ENCODE data around the gene NAA38. TPM values are rescaled to one million over a fixed set of nuclear protein-coding genes. Genes with fewer than 3 reads are reported as not detected.

Gene NAA38, protein sequence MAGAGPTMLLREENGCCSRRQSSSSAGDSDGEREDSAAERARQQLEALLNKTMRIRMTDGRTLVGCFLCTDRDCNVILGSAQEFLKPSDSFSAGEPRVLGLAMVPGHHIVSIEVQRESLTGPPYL
- 76.4 TPM for polyA plus RNA-seq (2013, experiment 1 of 2; ENCODE audit: insufficient read length)
- 72.5 TPM for polyA plus RNA-seq (2013, experiment 2 of 2; ENCODE audit: insufficient read length)

DNA sequence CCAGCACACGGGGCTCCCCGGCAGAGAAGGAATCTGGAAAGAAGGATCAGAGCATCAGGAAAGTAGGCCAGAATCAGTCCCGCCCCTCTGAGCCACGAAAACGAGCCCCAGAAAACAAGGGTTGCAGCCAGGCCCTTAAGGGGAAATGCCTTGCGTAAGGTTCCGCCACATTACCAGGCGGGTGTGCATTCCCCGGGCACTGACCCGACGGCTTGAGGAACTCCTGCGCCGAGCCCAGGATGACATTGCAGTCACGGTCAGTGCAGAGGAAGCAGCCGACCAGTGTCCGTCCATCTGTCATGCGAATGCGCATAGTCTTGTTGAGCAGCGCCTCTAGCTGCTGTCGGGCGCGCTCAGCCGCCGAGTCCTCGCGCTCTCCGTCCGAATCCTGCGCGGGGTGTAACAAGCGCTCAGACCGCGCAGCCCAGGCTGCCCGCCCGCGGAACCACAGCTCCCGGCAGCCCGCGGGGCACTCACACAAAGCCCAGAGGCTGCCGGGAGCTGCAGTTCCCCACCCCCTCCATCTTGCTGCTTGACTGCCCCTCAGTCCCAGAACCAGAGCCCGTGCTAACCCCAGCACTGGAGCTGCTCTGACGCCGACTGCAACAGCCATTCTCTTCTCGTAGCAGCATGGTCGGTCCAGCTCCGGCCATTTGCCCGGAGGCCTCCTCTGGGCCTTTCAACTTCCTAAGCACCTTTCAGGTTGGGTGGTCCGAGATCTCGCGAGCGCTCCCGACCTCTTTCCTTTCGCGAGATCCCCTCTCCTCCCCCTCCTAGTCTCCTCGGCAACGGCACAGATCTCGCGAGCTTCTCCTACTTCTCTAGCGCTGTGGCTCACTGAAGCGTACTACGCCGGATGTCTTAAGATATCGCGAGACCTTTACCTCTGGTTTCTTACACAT is at the start of gene NAA38:
TSS of gene NAA38 (minus strand) at position 749 of the 902 bp plus-strand sequence. CDS start at position 653, 96 bp downstream.
- peak; percentile 100 for DNase-seq

- DNase-seq = no peak
Observed at GRCh38 chr17:7903154-7904103, 46.1 kb upstream of the NAA38 start.

DNA sequence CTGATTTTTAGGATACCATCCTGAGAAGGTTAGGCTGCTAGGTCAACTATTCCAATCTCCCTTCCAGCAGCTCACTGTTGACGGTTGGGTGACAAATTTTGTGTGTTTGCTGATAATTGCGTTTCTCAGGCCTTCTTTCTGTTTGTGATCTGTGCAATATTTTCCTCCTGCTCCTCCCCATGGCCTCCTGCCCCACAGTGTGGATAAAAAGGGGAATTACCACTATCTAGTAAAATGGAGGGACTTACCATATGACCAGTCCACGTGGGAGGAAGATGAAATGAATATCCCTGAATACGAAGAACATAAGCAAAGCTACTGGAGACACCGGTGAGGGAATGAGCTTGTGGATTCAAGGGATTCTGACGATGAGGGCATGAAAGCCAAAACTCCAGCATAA is 40.4 kb upstream of the NAA38 start:
- DNase-seq = peak; percentile 52

DNA sequence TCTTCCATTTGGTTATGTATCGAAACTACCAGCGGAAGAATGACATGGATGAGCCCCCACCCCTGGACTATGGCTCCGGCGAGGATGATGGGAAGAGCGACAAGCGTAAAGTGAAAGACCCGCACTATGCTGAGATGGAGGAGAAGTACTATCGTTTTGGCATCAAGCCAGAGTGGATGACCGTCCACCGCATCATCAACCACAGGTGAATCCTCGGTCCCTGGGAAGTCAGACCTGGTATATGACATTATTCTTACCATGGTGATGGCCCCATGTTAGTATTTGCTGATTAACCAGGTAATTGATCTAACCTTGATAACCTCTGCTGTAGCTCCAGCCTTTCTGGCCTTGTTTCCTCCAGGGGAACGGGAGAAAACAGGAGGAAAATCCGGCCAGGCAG is 39.7 kb upstream of the NAA38 start:
- no peak for DNase-seq

GRCh38 chr17:7894866-7895265 is 37.5 kb upstream of the NAA38 start:
- DNase-seq = no peak

- DNase-seq = no peak
Observed at GRCh38 chr17:7894226-7894625, 36.9 kb upstream of the NAA38 start.

- no peak for DNase-seq
Observed at GRCh38 chr17:7893187-7893880, 36.0 kb upstream of the NAA38 start.

- peak; percentile 87 for DNase-seq
Observed at GRCh38 chr17:7889166-7889955, 32.0 kb upstream of the NAA38 start.

GRCh38 chr17:7888184-7888920 is 31.0 kb upstream of the NAA38 start, which contains the start of gene CHD3:
CHD3 (plus strand) TSS chr17:7888789; CDS start chr17:7889001, 212 bp downstream.
- peak; percentile 20 for DNase-seq

GRCh38 chr17:7887482-7888183 is 30.3 kb upstream of the NAA38 start:
- peak; percentile 99 for DNase-seq

GRCh38 chr17:7887038-7887481 is 29.7 kb upstream of the NAA38 start:
- no peak for DNase-seq

- peak; percentile 54 for DNase-seq
Observed at GRCh38 chr17:7886227-7887037, 29.1 kb upstream of the NAA38 start.

- peak; percentile 57 for DNase-seq
Observed at GRCh38 chr17:7885367-7886226, 28.2 kb upstream of the NAA38 start.

GRCh38 chr17:7884581-7885366 is 27.4 kb upstream of the NAA38 start:
- DNase-seq = peak; percentile 33

DNA sequence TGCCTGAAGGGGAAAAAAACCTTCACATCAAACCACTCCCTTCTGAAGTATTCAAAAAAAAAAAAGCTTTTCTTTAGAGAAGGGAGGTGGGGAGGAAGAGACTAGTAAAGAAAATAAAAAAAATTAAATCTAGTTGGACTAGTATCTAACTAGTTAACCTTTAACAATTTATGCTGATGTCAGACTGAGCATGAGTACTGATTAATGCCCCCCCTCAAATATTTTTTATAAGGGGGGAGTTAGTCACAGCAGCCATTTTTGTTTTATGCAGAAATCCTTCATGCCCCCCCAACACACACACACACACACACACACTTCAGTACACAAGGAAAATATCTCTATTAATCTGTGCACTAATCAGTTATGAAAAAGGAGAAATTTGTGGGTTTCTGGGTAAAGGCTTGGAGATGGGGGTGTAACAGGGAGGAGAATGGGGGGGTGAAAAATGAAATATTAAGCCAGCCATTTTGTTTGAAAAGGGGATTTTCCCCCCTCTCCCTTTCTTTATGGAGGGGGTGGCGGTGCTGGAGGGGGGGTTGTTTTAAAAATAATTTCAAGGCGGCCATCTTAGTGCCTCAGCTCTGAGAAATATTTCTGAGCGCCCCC is 26.5 kb upstream of the NAA38 start:
- peak; percentile 62 for DNase-seq

DNA sequence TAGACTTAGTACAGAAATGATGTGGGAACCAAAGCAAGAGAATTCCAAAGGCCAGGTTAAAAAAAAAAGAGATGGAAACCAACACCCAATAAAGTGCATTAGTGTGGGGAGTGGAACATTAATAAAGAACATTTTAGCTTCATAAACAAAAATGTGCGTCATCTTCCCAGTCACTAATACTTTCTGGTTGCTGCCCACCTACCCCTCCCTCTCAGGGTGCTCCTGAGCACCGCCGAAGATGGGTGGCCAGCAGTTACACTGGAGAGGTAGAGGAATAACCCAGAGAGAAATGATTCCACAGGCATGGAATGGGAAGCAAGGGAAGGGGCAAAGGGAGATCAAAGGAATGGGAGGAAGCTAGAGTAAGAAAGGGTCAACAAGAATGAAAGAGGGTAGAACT is 25.3 kb upstream of the NAA38 start:
- no peak for DNase-seq
